Sigmoid colon (tissue), 4 donors: ENCODE measurements around the gene VIPR2.

Source experiments
- CTCF ChIP-seq, 4 experiments: fragments of 450-650 bp in 3 of 4; fragments of 200-600 bp in 1 of 4; IDR thresholded peaks; one replicate each; pipeline ENCODE4 v1.5.1; 2016 to 2019; ENCODE audit warnings: antibody characterized with exemption in 4 of 4, mild to moderate bottlenecking in 3 of 4, moderate library complexity in 2 of 4
- POLR2AphosphoS5 ChIP-seq, 4 donors: sonication (generic); formaldehyde crosslinking; IDR thresholded peaks; one replicate each; pipeline ENCODE4 v1.6.1; 2017; ENCODE audit warnings: antibody characterized with exemption in 4 of 4

- TF ChIP-seq CTCF (IDR thresholded peaks at IDR 0.05): no peak
- no peak for TF ChIP-seq POLR2AphosphoS5 (IDR thresholded peaks at IDR 0.05)
Observed at GRCh38 chr7:159152816-159153215, 8.1 kb upstream of the VIPR2 start.
